ENCODE results near the gene EXOC3. TPM values are rescaled to one million over a fixed set of nuclear protein-coding genes. Genes with fewer than 3 reads are reported as not detected.

EXOC3 gene
- total RNA-seq, 1 donor from 2014 or later = 46.4 TPM

GRCh38 chr5:432928-433791 lies 9.8 kb upstream of the EXOC3 start:
- intact Hi-C loops (cut with DNase I) = loop anchor here (10.0 kb wide), 1 partner anchor 118 kb away; no protein-coding TSS in a partner anchor
- DNase-seq = no peak
- no peak for ATAC-seq (ENCODE audit: poor library complexity)

- DNase-seq (no peak), ATAC-seq (ENCODE audit: poor library complexity) (no peak)
- intact Hi-C loops (cut with DNase I) = loop anchor here (10.0 kb wide), 1 partner anchor 119 kb away; no protein-coding TSS in a partner anchor
Observed at GRCh38 chr5:433836-434235, 9.1 kb upstream of the EXOC3 start.

DNA sequence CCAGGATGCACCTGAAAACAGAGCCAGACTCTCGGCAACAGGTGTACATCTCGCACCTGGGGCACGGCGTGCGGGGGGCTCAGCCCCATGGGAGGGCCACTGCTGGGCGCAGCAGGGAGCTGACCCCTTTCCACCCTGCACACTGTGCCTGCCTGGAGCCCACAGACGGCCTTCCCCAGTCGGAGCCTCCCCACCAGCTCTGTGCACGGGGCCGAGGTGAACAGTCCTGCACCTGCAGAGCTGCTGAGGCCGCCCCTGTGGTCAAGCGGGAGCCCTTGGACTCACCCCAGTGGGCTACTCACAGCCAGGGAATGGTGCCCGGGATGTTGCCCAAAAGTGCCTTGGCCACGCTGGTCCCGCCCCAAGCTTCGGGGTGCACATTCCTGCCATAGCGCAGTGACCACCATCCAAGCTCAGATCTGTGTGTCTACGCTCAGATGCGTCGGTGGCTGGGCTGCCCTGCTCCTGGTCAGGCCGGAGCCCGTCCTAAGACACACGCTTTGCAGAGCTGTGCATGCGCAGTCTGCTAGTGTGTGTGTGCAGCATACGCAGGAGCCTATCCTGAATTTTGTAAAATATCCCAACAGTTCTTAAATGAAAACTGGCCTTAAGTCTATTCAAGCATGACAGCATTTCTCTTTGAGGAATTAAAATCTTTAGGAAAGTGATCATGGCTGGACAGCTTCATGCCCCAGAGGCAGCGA lies 8.4 kb upstream of the EXOC3 start:
- no peak for DNase-seq
- intact Hi-C loops (cut with DNase I) = loop anchor here (10.0 kb wide), 1 partner anchor 120 kb away; no protein-coding TSS in a partner anchor
- ATAC-seq (ENCODE audit: poor library complexity) = no peak

- DNase-seq (no peak), ATAC-seq (ENCODE audit: poor library complexity) (no peak)
- intact Hi-C loops (cut with DNase I) = loop anchor here (10.0 kb wide), 1 partner anchor 120 kb away; no protein-coding TSS in a partner anchor
Observed at GRCh38 chr5:435156-435790, 7.7 kb upstream of the EXOC3 start.

DNA sequence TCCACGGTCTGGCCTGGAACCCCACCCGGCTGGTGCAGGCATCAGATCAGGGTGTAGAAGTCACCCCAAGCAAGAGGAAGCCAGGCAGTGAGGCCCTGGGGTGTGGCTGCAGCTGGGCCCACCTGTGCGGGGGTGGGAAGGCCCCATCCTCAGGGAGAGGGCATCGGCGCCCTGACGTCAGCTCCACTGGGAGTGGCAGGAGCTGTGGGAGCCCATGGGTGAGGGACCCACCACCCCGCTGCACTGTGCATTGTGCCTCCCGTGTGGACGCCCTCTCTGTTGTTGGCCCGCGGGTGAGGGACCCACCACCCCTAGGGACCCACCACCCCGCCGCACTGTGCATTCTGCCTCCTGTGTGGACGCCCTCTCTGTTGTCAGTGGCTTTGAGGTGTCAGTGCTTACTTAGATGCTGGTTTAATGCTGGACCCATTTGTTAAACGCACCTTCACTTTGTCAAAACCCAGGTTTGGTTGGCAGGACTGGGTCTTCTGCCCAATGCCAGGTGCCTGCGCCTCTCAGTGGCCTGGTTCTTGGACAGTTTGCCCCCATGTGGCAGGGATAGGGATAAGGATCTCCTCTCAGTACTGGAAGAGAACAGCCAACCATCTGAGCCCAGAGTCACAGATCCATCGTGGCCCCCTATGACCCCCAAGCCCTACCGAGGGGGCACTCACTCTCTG lies 6.9 kb upstream of the EXOC3 start:
- ATAC-seq (ENCODE audit: poor library complexity) = no peak
- intact Hi-C loops (cut with DNase I) = loop anchor here (10.0 kb wide), 1 partner anchor 121 kb away; no protein-coding TSS in a partner anchor
- DNase-seq = no peak

- ATAC-seq (ENCODE audit: poor library complexity) (no peak), DNase-seq (no peak)
- intact Hi-C loops (cut with DNase I) = loop anchor here (10.0 kb wide), 1 partner anchor 122 kb away; no protein-coding TSS in a partner anchor
Observed at GRCh38 chr5:436641-436975, 6.4 kb upstream of the EXOC3 start.

DNA sequence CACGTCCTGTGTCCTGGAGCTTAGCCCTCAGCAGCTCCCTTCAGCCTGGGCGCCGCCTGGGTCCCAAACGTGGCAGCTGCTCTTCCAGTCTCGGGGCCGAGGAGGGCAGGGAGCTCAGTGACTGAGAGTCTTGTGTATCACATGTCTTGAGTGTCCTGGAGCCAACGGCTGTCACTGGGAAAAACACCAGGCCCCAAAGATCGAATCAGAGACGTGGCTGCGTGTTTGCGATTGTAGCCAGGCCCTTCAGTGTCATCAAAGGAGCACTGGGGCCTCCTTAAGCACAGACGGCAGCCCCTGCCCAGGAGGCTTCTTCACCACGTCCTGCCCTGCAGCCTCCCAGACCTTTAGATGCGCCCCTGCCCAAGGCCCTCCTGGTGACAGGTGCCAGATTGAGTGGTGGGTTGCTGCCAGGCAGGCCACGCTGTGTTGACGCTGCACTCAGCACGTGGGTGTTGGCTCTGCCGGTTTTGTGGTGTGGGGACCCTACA lies 5.7 kb upstream of the EXOC3 start:
- no peak for DNase-seq
- intact Hi-C loops (cut with DNase I) = loop anchor here (10.0 kb wide), 1 partner anchor 123 kb away; no protein-coding TSS in a partner anchor

GRCh38 chr5:438481-438981 lies 4.4 kb upstream of the EXOC3 start:
- intact Hi-C loops (cut with DNase I) = loop anchor here (10.0 kb wide), 1 partner anchor 124 kb away; no protein-coding TSS in a partner anchor
- ATAC-seq (ENCODE audit: poor library complexity) (no peak), DNase-seq (peak; percentile 29)

More for the DNA sequence above, 5.7 kb upstream of the EXOC3 start:
- ATAC-seq (ENCODE audit: poor library complexity) = no peak

DNA sequence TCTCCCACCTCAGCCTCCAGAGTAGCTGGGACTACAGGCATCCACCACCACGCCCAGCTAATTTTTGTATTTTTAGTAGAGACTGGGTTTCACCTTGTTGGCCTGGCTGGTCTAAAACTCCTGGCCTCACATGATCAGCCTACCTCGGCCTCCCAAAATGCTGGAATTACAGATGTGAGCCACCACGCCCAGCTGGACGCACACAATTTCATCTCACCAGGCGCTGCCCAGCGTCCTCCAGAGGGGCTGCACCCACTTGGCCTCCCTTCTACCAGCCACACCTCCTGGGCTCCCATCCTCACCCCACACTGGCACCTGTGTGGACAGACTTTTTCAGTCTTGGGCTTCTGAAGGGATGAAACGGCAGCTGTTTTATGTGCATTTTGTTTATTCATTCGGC lies 3.8 kb upstream of the EXOC3 start:
- DNase-seq (no peak), ATAC-seq (ENCODE audit: poor library complexity) (no peak)
- intact Hi-C loops (cut with DNase I) = loop anchor here (10.0 kb wide), 1 partner anchor 124 kb away; no protein-coding TSS in a partner anchor

GRCh38 chr5:439636-440035 lies 3.3 kb upstream of the EXOC3 start:
- intact Hi-C loops (cut with DNase I) = loop anchor here (10.0 kb wide), 1 partner anchor 125 kb away; no protein-coding TSS in a partner anchor
- DNase-seq (peak; percentile 15), ATAC-seq (ENCODE audit: poor library complexity) (no peak)

GRCh38 chr5:440401-441201 lies 2.4 kb upstream of the EXOC3 start:
- intact Hi-C loops (cut with DNase I) = no loop called here
- DNase-seq (peak; percentile 30), ATAC-seq (ENCODE audit: poor library complexity) (no peak)

DNA sequence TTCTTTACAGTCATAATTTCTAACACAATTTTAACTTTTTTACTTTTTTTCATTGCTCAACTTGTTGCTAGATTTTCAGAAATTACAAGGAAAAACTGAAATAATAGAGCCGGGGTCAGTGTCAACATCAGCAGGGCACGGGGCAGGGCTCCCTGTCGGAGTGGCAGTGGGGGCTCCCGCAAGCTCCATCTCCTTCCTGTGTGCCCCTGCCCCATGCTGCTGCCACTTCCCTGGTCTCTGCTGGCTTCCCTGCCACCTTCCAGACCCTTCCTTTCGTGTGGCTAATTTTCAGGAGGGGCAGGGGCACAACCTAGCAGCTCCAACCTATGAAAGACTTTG lies 1.0 kb upstream of the EXOC3 start:
- intact Hi-C loops (cut with DNase I) = no loop called here
- peak; percentile 11 for DNase-seq
- ATAC-seq (ENCODE audit: poor library complexity) = no peak

- peak; percentile 11 for ATAC-seq (ENCODE audit: poor library complexity)
- DNase-seq = peak; percentile 42
- intact Hi-C loops (cut with DNase I) = no loop called here
Observed at GRCh38 chr5:443239-444151, 519 bp downstream of the EXOC3 start.

DNA sequence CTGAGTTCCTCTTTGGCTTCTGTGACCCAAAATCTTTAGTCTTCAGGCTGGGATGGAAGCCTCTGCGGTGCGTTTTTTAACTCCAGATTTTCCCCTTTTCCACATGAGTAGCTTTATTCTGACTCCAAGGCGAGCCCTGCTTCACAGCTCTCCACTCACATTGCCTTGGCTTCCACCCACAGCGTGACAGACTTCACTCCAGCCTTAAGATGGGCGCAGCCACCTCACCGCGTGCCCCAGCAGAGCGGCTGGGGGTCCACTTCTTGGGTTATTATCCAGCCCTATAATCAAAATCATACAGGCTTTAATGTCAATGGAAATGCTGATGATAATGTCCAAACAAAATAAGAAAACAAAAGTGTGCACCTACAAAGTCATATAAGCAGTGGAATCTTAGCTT lies 1.2 kb downstream of the EXOC3 start:
- ATAC-seq (ENCODE audit: poor library complexity) = no peak
- DNase-seq = peak; percentile 20
- intact Hi-C loops (cut with DNase I) = no loop called here

DNA sequence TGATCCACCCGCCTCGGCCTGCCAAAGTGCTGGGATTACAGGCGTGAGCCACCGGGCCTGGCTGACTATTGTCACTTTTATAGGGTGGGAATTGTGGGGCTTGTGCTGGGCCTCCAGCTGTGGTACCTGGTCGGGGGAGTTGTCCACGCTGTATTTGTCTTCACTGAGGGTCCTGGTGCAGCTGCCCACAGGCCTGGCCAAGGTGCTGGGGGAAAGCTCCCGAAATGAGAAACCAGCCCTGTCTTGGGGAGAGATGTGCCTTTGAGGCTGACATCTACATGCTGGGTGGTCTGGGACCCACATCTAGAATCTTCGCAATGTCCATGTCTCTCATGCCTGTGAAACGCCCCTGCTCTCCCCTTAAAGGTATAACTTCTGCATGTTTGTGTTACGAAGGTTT lies 2.6 kb downstream of the EXOC3 start:
- ATAC-seq (ENCODE audit: poor library complexity) = no peak
- DNase-seq = peak; percentile 16
- intact Hi-C loops (cut with DNase I) = no loop called here

- no peak for ATAC-seq (ENCODE audit: poor library complexity)
- intact Hi-C loops (cut with DNase I) = no loop called here
- peak; percentile 26 for DNase-seq
Observed at GRCh38 chr5:446066-446882, 3.3 kb downstream of the EXOC3 start.

Data from Right ventricle myocardium superior (tissue), 1 donor.